Uterus (tissue), 4 donors: ENCODE results near the gene SELP. TPM values are rescaled to one million over a fixed set of nuclear protein-coding genes. Genes with fewer than 3 reads are reported as not detected.

Experiments
- DNase-seq, 2 donors: peaks; one replicate each; pipeline ENCODE4 v3.0.0-alpha.2; 2019 to 2020
- H3K27ac ChIP-seq, 2 donors: fragments of 200-600 bp; sonication (generic); 1 replicate in 1 of 2; 2 replicates in 1 of 2; pipeline ENCODE4 v1.5.1; 2016 to 2018
- H3K27me3 ChIP-seq, 2 donors: fragments of 200-600 bp; sonication (generic); one replicate each; pipeline ENCODE4 v1.5.1; 2018 to 2019; ENCODE audit warnings: control low read depth in 1 of 2
- H3K36me3 ChIP-seq, 2 donors: fragments of 200-600 bp; sonication (generic); one replicate each; pipeline ENCODE4 v1.5.1; 2019; ENCODE audit warnings: control low read depth in 1 of 2
- H3K4me1 ChIP-seq, 2 donors: fragments of 200-600 bp; sonication (generic); one replicate each; pipeline ENCODE4 v1.5.1; 2018 to 2019; ENCODE audit warnings: control low read depth in 1 of 2
- H3K4me3 ChIP-seq, 2 donors: fragments of 200-600 bp; sonication (generic); 1 replicate in 1 of 2; 2 replicates in 1 of 2; pipeline ENCODE4 v1.5.1; 2018 to 2019; ENCODE audit warnings: mild to moderate bottlenecking in 1 of 2
- H3K9me3 ChIP-seq, 2 donors: fragments of 200-600 bp; sonication (generic); one replicate each; pipeline ENCODE4 v1.5.1; 2019; ENCODE audit warnings: control low read depth in 1 of 2
- CTCF ChIP-seq, 4 experiments: fragments of 200-600 bp in 2 of 4; fragments of 450-650 bp in 2 of 4; sonication (generic) in 2 of 4; IDR thresholded peaks; one replicate each; pipeline ENCODE4 v1.5.1; 2016 to 2019; ENCODE audit warnings: antibody characterized with exemption in 4 of 4, mild to moderate bottlenecking in 2 of 4, moderate library complexity in 1 of 4
- POLR2A ChIP-seq, 2 donors: fragments of 450-650 bp; IDR thresholded peaks; one replicate each; pipeline ENCODE4 v1.6.1; 2016; ENCODE audit warnings: antibody characterized with exemption in 2 of 2, mild to moderate bottlenecking in 1 of 2, moderate library complexity in 1 of 2
- intact Hi-C: fragments of 100-400 bp; cut with DNase I; formaldehyde crosslinking; loops from one replicate; pipeline ENCODE4 v1.15.1; 2023; ENCODE audit warnings: low total_unique reads
- total RNA-seq, 4 donors: library from RNA; depleted of rRNA in 3 of 4; stranded (reverse); fragments of >200 nt in 3 of 4; gene quantifications; one replicate each; pipeline versions ENCODE4 v1.1.0 to v1.2.4, GENCODE V29; 2014 to 2023
- donor health status: DM: yes; HTN: yes; CAD: no.

Gene SELP
- total RNA-seq, 4 donors from 2014 or later: 6.8 to 32.3 (median 27.4) TPM

DNA sequence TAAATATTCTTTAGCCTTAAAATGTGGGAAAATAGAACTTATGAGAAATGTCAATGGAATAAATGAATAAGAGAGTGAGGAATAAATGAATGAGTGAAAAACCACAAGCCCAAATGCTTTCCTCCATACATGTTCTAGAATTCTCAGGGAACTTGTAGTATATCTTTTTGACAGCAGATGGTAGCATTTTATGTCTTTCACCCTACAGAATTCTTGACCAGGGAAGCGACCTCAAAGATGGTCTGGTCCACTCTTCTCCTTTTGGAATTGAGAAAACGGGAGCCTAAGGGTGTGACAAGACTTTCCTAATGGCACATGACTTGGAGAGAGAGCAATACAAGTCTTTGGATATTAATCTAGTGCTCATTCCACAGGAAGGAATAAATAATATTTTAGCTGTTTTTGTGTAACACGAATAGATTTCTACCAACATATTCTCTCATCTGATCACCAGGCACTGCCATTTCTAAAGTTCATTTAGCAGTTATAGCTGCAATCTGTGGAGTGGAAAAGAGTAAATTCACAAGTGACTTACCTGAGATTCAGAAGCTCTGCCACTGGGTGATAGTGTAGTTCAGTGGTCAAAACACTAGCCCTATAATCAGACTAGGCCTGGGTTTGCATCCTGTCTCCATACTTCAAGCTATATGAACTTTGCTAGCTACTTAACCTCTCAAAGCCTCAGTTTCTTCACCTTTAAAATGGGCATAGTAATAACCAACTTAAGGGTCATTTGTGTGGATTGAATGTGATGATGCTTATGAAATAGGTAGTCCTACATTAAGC lies 28.6 kb downstream of the SELP start:
- Histone ChIP-seq H3K9me3 (no peaks in the 10 kb centered on the region), H3K4me1 (no peaks in the 10 kb centered on the region), H3K27ac (no peak overlapping the region), H3K36me3 (no peaks in the 10 kb centered on the region), H3K4me3 (no peak overlapping the region), H3K27me3 (no peaks in the 10 kb centered on the region)
- intact Hi-C loops: no loop called here
- no peak for DNase-seq
- peak in 3 of 4 experiments; percentile 2 to 32 (median 21) for TF ChIP-seq CTCF (IDR thresholded peaks at IDR 0.05)
- TF ChIP-seq POLR2A (IDR thresholded peaks at IDR 0.05): no peak

DNA sequence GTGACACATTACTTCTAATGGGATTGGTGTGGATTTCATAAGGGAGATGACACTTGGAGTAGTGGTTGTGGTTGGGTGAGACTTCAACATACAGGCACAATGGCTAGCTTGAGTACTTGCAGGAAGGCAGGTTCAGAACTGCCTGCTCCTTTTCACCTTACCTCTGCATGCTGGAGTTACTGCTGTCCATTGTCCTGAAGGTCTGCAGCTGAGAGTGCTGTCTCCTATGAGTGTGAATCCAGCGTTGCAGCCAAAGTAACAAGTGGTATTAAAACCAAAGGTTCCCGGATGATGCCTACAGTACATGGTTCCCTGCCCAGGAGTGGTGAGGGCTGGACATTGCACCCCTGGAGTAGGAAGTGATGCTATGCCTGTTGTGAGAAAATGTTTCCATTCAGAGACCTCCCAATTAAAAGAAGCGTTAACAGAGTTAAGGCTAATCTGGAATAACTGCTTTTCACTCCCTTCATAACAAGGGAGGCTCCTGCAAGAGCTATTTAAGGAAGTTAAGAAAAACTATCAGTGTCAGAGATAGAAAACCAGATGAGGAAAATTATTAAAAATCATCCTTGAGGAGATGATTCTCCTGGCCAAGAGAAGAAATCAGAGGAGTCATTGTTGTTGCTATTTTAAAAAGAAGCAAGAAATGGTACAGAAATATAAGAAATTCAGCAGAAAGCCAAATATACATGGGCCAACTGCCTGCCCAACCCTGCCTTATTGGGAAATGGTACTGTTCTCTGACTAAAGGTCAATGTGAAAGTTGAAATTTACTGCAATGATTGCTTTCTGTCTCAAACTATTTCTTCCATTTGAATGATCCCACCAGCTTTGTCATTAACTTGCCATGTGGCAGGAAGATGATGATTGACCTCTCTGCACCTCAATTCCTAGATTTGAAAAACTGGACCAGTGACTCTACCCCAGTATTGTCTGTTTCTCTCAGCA lies 33.9 kb downstream of the SELP start:
- DNase-seq: no peak

DNA sequence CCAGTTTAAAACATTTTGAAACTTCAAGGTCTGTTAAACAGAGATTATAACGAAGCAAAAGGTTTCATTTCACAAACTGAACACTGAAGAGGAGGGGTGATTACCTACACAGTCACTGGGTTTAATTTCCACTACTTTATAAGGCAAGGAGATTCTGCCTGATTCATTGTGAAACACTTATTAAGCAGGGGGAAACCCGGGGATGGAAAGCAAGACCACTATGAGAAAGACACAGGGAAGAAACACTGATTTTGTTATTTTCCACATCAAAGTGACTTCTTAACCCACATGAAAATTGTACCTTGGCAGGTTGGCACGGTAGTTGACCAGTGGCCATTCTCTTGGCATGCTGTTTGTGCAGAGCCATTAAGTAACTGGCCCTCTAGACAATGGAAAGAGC lies 35.5 kb downstream of the SELP start:
- no peaks in the 10 kb centered on the region for H3K27me3 ChIP-seq

More for the DNA sequence above, 33.9 kb downstream of the SELP start:
- H3K36me3 ChIP-seq: no peaks in the 10 kb centered on the region
- intact Hi-C loops: no loop called here
- TF ChIP-seq CTCF (IDR thresholded peaks at IDR 0.05) (no peak), POLR2A (IDR thresholded peaks at IDR 0.05) (no peak)
- no peaks in the 10 kb centered on the region for H3K9me3 ChIP-seq
- no peaks in the 10 kb centered on the region for H3K27me3 ChIP-seq
- no peak overlapping the region for H3K27ac ChIP-seq
- H3K4me3 ChIP-seq: no peak overlapping the region
- H3K4me1 ChIP-seq: no peaks in the 10 kb centered on the region

GRCh38 chr1:169590932-169591331 lies 39.0 kb downstream of the SELP start:
- intact Hi-C loops: no loop called here
- no peaks in the 10 kb centered on the region for H3K9me3 ChIP-seq
- H3K4me1 ChIP-seq: no peaks in the 10 kb centered on the region
- H3K27me3 ChIP-seq: no peaks in the 10 kb centered on the region
- no peak overlapping the region for H3K27ac ChIP-seq
- no peak for TF ChIP-seq CTCF (IDR thresholded peaks at IDR 0.05)
- TF ChIP-seq POLR2A (IDR thresholded peaks at IDR 0.05): no peak
- no peak for DNase-seq
- H3K4me3 ChIP-seq: no peak overlapping the region
- no peaks in the 10 kb centered on the region for H3K36me3 ChIP-seq

More for the DNA sequence above, 35.5 kb downstream of the SELP start:
- Histone ChIP-seq H3K4me1 (no peaks in the 10 kb centered on the region), H3K27ac (no peak overlapping the region), H3K36me3 (no peaks in the 10 kb centered on the region), H3K4me3 (no peak overlapping the region), H3K9me3 (no peaks in the 10 kb centered on the region)
- no peak for DNase-seq
- no peak for TF ChIP-seq POLR2A (IDR thresholded peaks at IDR 0.05)
- no peak for TF ChIP-seq CTCF (IDR thresholded peaks at IDR 0.05)
- intact Hi-C loops: no loop called here
